ENCODE data around the gene PIGL.
"Not testable (repeated sequence)": the region's sequence is repeated elsewhere in the genome, so short reads cannot be mapped to it uniquely, and the experiment has no call there.

PIGL gene

DNA sequence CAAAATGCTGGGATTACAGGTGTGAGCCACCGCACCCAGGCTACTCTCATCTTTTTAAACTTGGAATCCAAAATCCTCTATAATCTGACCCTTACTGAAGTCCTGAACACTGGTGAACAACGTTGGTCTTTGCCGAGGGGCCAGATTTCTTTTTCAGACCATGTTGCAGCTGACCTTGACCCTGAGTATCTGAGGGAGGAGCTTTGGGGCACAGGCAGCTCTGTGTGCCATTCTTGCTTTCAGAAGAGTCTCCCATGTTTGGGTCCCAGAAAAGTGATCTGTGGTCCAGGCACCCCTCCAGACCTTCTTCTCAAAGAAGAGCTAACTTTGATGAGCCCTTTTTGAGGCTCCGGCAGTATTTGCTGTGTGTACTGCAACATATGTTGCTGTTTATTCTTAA lies 85.8 kb downstream of the PIGL start:
- ChIA-PET CTCF (interaction anchor here (1.0 to 3.9 kb wide), 4 partner anchors 9 to 112 kb away, joined by 6 to 25 read pairs (median 13); partner anchors contain the start of gene TRPV2), POLR2A (no interaction called here)
- 98% methylated on average over 4 of the region's 4 CpGs for WGBS (ENCODE audit: insufficient coverage)
- H3K4me1 ChIP-seq (ENCODE audit: control extremely low read depth in 1 of 4, control insufficient read depth in 4 of 4, insufficient read depth in 4 of 4, low read length in 3 of 4), result no peaks in the 10 kb centered on the region
- no peak for DNase-seq
- H3K27ac ChIP-seq (ENCODE audit: insufficient read depth in 1 of 2, low read depth in 1 of 2, low read length in 2 of 2, poor library complexity in 1 of 2, severe bottlenecking in 2 of 2), result no peak overlapping the region
- no peaks in the 10 kb centered on the region for H3K27me3 ChIP-seq (replicated peaks in 2 of 5; ENCODE audit: control insufficient read depth in 4 of 5, insufficient read depth in 5 of 5, low read length in 4 of 5)
- H3K9me3 ChIP-seq (ENCODE audit: control extremely low read depth in 1 of 5, control insufficient read depth in 4 of 5, insufficient read depth in 2 of 5, low read depth in 1 of 5, low read length in 4 of 5), result no peaks in the 10 kb centered on the region
- no peak overlapping the region for H3K4me3 ChIP-seq (ENCODE audit: control insufficient read depth in 1 of 7, extremely low read depth in 1 of 7, insufficient read depth in 4 of 7, low read depth in 2 of 7, low read length in 6 of 7)
- peaks cover 0 to 23% (median 13%) of the 10 kb centered on the region in 4 experiments for H3K36me3 ChIP-seq (ENCODE audit: control insufficient read depth in 4 of 4, insufficient read depth in 4 of 4, low read length in 3 of 4)

GRCh38 chr17:16304830-16305229 lies 87.8 kb downstream of the PIGL start:
- CTCF ChIA-PET, result interaction anchor here (0.8 to 3.9 kb wide), 15 partner anchors 7 to 283 kb away, joined by 3 to 25 read pairs (median 4); no protein-coding TSS in a partner anchor
- Histone ChIP-seq H3K9me3 (ENCODE audit: control extremely low read depth in 1 of 5, control insufficient read depth in 4 of 5, insufficient read depth in 2 of 5, low read depth in 1 of 5, low read length in 4 of 5) (no peaks in the 10 kb centered on the region), H3K27me3 (replicated peaks in 2 of 5; ENCODE audit: control insufficient read depth in 4 of 5, insufficient read depth in 5 of 5, low read length in 4 of 5) (no peaks in the 10 kb centered on the region), H3K36me3 (ENCODE audit: control insufficient read depth in 4 of 4, insufficient read depth in 4 of 4, low read length in 3 of 4) (peaks cover 0 to 25% (median 12%) of the 10 kb centered on the region in 4 experiments), H3K4me1 (ENCODE audit: control extremely low read depth in 1 of 4, control insufficient read depth in 4 of 4, insufficient read depth in 4 of 4, low read length in 3 of 4) (no peaks in the 10 kb centered on the region), H3K4me3 (ENCODE audit: control insufficient read depth in 1 of 7, extremely low read depth in 1 of 7, insufficient read depth in 4 of 7, low read depth in 2 of 7, low read length in 6 of 7) (no peak overlapping the region), H3K27ac (ENCODE audit: insufficient read depth in 1 of 2, low read depth in 1 of 2, low read length in 2 of 2, poor library complexity in 1 of 2, severe bottlenecking in 2 of 2) (no peak overlapping the region)
- no CpG with 5 or more reads among the region's 3 CpGs for WGBS (ENCODE audit: insufficient coverage)
- DNase-seq, result peak; percentile 30 to 52 (median 51)
- POLR2A ChIA-PET, result no interaction called here

GRCh38 chr17:16306211-16306610 lies 89.2 kb downstream of the PIGL start:
- no peaks in the 10 kb centered on the region for H3K4me1 ChIP-seq (ENCODE audit: control extremely low read depth in 1 of 4, control insufficient read depth in 4 of 4, insufficient read depth in 4 of 4, low read length in 3 of 4)
- H3K4me3 ChIP-seq (ENCODE audit: control insufficient read depth in 1 of 7, extremely low read depth in 1 of 7, insufficient read depth in 4 of 7, low read depth in 2 of 7, low read length in 6 of 7), result no peak overlapping the region
- ChIA-PET POLR2A (no interaction called here), CTCF (interaction anchor here (1.0 to 3.9 kb wide), 7 partner anchors 9 to 216 kb away, joined by 3 to 12 read pairs (median 4); no protein-coding TSS in a partner anchor)
- peaks cover 0 to 23% (median 10%) of the 10 kb centered on the region in 4 experiments for H3K36me3 ChIP-seq (ENCODE audit: control insufficient read depth in 4 of 4, insufficient read depth in 4 of 4, low read length in 3 of 4)
- H3K27ac ChIP-seq (ENCODE audit: insufficient read depth in 1 of 2, low read depth in 1 of 2, low read length in 2 of 2, poor library complexity in 1 of 2, severe bottlenecking in 2 of 2), result no peak overlapping the region
- H3K9me3 ChIP-seq (ENCODE audit: control extremely low read depth in 1 of 5, control insufficient read depth in 4 of 5, insufficient read depth in 2 of 5, low read depth in 1 of 5, low read length in 4 of 5), result no peaks in the 10 kb centered on the region
- DNase-seq, result no peak
- H3K27me3 ChIP-seq (replicated peaks in 2 of 5; ENCODE audit: control insufficient read depth in 4 of 5, insufficient read depth in 5 of 5, low read length in 4 of 5), result no peaks in the 10 kb centered on the region
- 82% methylated on average over 6 of the region's 8 CpGs for WGBS (ENCODE audit: insufficient coverage)

DNA sequence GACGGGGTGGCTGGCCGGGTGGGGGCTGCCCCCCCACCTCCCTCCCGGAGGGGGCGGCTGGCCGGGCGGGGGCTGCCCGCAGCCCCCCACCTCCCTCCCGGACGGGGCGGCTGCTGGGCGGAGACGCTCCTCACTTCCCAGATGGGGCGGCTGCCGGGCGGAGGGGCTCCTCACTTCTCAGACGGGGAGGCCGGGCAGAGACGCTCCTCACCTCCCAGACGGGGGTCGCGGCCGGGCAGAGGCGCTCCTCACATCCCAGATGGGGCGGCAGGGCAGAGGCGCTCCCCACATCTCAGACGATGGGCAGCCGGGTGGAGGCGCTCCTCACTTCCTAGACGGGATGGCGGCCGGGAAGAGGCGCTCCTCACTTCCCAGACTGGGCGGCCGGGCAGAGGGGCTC lies 95.1 kb downstream of the PIGL start:
- H3K4me3 ChIP-seq (ENCODE audit: control insufficient read depth in 1 of 7, extremely low read depth in 1 of 7, insufficient read depth in 4 of 7, low read depth in 2 of 7, low read length in 6 of 7); H3K27ac ChIP-seq (ENCODE audit: insufficient read depth in 1 of 2, low read depth in 1 of 2, low read length in 2 of 2, poor library complexity in 1 of 2, severe bottlenecking in 2 of 2); H3K27me3 ChIP-seq (replicated peaks in 2 of 5; ENCODE audit: control insufficient read depth in 4 of 5, insufficient read depth in 5 of 5, low read length in 4 of 5); H3K9me3 ChIP-seq (ENCODE audit: control extremely low read depth in 1 of 5, control insufficient read depth in 4 of 5, insufficient read depth in 2 of 5, low read depth in 1 of 5, low read length in 4 of 5); H3K4me1 ChIP-seq (ENCODE audit: control extremely low read depth in 1 of 4, control insufficient read depth in 4 of 4, insufficient read depth in 4 of 4, low read length in 3 of 4); DNase-seq; POLR2A ChIA-PET; CTCF ChIA-PET: not testable (repeated sequence)
- WGBS (ENCODE audit: insufficient coverage), result 99% methylated on average over 13 of the region's 34 CpGs
- H3K36me3 ChIP-seq (ENCODE audit: control insufficient read depth in 4 of 4, insufficient read depth in 4 of 4, low read length in 3 of 4), result peaks cover 0 to 30% (median 14%) of the 10 kb centered on the region in 4 experiments

DNA sequence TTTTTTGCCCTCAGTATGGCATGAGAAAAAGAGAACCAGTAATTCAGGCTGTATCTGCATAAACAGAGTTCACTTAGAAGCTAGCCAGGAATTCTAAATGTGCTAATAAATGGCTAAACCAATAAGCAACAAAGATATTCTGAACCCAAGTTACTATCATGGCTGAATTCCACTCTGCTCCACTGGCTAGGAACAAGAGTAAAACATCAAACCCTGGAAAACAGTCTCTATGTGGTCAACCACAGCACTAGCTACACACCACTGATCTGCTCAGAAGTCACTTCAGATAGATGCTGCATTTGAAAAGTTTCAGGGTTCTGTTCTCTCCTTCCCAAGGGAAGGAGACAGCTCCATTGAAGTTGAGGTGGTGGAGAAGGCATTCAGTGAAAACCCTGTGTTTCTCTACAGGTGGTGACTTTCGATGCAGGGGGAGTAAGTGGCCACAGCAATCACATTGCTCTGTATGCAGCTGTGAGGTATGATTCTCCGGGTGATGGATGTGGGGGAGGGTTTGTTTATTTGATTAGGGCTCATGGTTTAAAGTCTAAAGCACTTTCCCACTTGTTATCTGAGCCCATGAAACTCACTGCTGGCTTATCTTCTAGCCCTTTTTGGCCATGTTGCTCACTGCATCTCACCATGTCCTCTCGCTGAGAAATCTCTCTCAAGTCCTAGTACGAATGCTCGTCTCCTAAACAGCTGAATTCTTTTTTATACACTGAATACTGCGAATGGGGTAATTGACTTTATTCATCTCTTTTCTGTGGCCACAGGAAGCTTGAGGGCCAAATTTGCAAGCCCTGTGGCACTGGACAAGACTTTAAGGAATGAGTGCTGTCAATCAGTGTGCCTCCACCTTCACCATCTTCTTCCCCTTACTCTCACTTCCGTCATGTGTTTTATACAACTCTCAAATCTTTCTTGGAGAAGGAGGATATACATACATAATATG lies 96.4 kb downstream of the PIGL start:
- Histone ChIP-seq H3K27me3 (replicated peaks in 2 of 5; ENCODE audit: control insufficient read depth in 4 of 5, insufficient read depth in 5 of 5, low read length in 4 of 5) (no peaks in the 10 kb centered on the region), H3K27ac (ENCODE audit: insufficient read depth in 1 of 2, low read depth in 1 of 2, low read length in 2 of 2, poor library complexity in 1 of 2, severe bottlenecking in 2 of 2) (no peak overlapping the region), H3K4me1 (ENCODE audit: control extremely low read depth in 1 of 4, control insufficient read depth in 4 of 4, insufficient read depth in 4 of 4, low read length in 3 of 4) (no peaks in the 10 kb centered on the region), H3K36me3 (ENCODE audit: control insufficient read depth in 4 of 4, insufficient read depth in 4 of 4, low read length in 3 of 4) (peaks cover 0 to 31% (median 13%) of the 10 kb centered on the region in 4 experiments), H3K9me3 (ENCODE audit: control extremely low read depth in 1 of 5, control insufficient read depth in 4 of 5, insufficient read depth in 2 of 5, low read depth in 1 of 5, low read length in 4 of 5) (no peaks in the 10 kb centered on the region), H3K4me3 (ENCODE audit: control insufficient read depth in 1 of 7, extremely low read depth in 1 of 7, insufficient read depth in 4 of 7, low read depth in 2 of 7, low read length in 6 of 7) (no peak overlapping the region)
- DNase-seq, result no peak
- ChIA-PET POLR2A (interaction anchor here (0.6 kb wide), 1 partner anchor 67 kb away, joined by 3 read pairs; the partner anchor contains the start of gene UBB), CTCF (interaction anchor here (0.6 to 1.8 kb wide), 3 partner anchors 9 to 100 kb away, joined by 4 to 7 read pairs (median 4); no protein-coding TSS in a partner anchor)
- 97% methylated on average over 5 of the region's 7 CpGs for WGBS (ENCODE audit: insufficient coverage)

- Histone ChIP-seq H3K4me3 (ENCODE audit: control insufficient read depth in 1 of 7, extremely low read depth in 1 of 7, insufficient read depth in 4 of 7, low read depth in 2 of 7, low read length in 6 of 7) (no peak overlapping the region), H3K27me3 (replicated peaks in 2 of 5; ENCODE audit: control insufficient read depth in 4 of 5, insufficient read depth in 5 of 5, low read length in 4 of 5) (no peaks in the 10 kb centered on the region), H3K36me3 (ENCODE audit: control insufficient read depth in 4 of 4, insufficient read depth in 4 of 4, low read length in 3 of 4) (peaks cover 0 to 30% (median 13%) of the 10 kb centered on the region in 4 experiments), H3K27ac (ENCODE audit: insufficient read depth in 1 of 2, low read depth in 1 of 2, low read length in 2 of 2, poor library complexity in 1 of 2, severe bottlenecking in 2 of 2) (no peak overlapping the region), H3K9me3 (ENCODE audit: control extremely low read depth in 1 of 5, control insufficient read depth in 4 of 5, insufficient read depth in 2 of 5, low read depth in 1 of 5, low read length in 4 of 5) (no peaks in the 10 kb centered on the region), H3K4me1 (ENCODE audit: control extremely low read depth in 1 of 4, control insufficient read depth in 4 of 4, insufficient read depth in 4 of 4, low read length in 3 of 4) (no peaks in the 10 kb centered on the region)
- ChIA-PET POLR2A (interaction anchor here (0.6 kb wide), 1 partner anchor 43 kb away, joined by 3 read pairs; no protein-coding TSS in a partner anchor), CTCF (interaction anchor here (0.6 to 2.4 kb wide), 3 partner anchors 9 to 101 kb away, joined by 4 to 9 read pairs (median 7); no protein-coding TSS in a partner anchor)
- no peak for DNase-seq
Measured at GRCh38 chr17:16314189-16314588, 97.2 kb downstream of the PIGL start.

DNA sequence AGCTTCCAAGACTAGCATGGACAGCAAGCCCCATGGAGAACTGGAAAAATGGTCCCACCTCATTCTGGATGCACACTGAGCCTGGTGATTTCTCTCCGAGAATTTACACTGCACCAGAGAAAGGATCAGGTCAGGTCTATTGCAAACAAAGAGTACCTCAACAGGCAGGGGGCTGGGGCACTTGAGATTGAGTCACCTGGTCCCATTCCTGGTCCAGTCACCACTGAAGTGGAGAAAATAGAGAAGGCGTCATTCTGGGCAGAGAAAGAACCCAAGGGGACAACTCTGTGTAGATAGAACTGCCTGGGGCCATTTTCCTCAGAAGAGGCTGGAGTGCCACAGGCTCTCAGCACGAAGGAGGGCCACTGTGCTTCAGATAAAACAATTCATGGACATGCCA lies 97.8 kb downstream of the PIGL start:
- 95% methylated on average over 3 of the region's 3 CpGs for WGBS (ENCODE audit: insufficient coverage)
- CTCF ChIA-PET, result interaction anchor here (2.4 kb wide), 1 partner anchor 10 kb away, joined by 9 read pairs; no protein-coding TSS in a partner anchor
- Histone ChIP-seq H3K4me1 (ENCODE audit: control extremely low read depth in 1 of 4, control insufficient read depth in 4 of 4, insufficient read depth in 4 of 4, low read length in 3 of 4) (no peaks in the 10 kb centered on the region), H3K9me3 (ENCODE audit: control extremely low read depth in 1 of 5, control insufficient read depth in 4 of 5, insufficient read depth in 2 of 5, low read depth in 1 of 5, low read length in 4 of 5) (no peaks in the 10 kb centered on the region), H3K27ac (ENCODE audit: insufficient read depth in 1 of 2, low read depth in 1 of 2, low read length in 2 of 2, poor library complexity in 1 of 2, severe bottlenecking in 2 of 2) (no peak overlapping the region), H3K4me3 (ENCODE audit: control insufficient read depth in 1 of 7, extremely low read depth in 1 of 7, insufficient read depth in 4 of 7, low read depth in 2 of 7, low read length in 6 of 7) (no peak overlapping the region), H3K36me3 (ENCODE audit: control insufficient read depth in 4 of 4, insufficient read depth in 4 of 4, low read length in 3 of 4) (peaks cover 0 to 30% (median 13%) of the 10 kb centered on the region in 4 experiments), H3K27me3 (replicated peaks in 2 of 5; ENCODE audit: control insufficient read depth in 4 of 5, insufficient read depth in 5 of 5, low read length in 4 of 5) (no peaks in the 10 kb centered on the region)
- no peak for DNase-seq
- POLR2A ChIA-PET, result interaction anchor here (0.6 kb wide), 1 partner anchor 44 kb away, joined by 3 read pairs; no protein-coding TSS in a partner anchor
